MM.1S (cell line): ENCODE data around the gene TECPR2.
A peak's percentile ranks its signal among the peaks of the same experiment; 100 is the strongest.

ENCODE experiments used
- DNase-seq: peaks from one replicate; pipeline ENCODE4 v3.0.0-alpha.2; 2015
- H2AFZ ChIP-seq: fragments of 300-600 bp; sonication (generic); 2 replicates; pipeline ENCODE4 v1.6.0; 2016; ENCODE audit warnings: antibody characterized with exemption, low read length
- H3F3A ChIP-seq: fragments of 300-600 bp; sonication (generic); 2 replicates; pipeline ENCODE4 v1.6.1; 2016; ENCODE audit warnings: mild to moderate bottlenecking, antibody characterized with exemption, low read length, moderate library complexity, mixed read lengths; ENCODE audit not compliant: insufficient read depth
- H3K27ac ChIP-seq: fragments of 300-600 bp; sonication (generic); 2 replicates; pipeline ENCODE4 v1.5.1; 2016; ENCODE audit warnings: mild to moderate bottlenecking, low read length
- H3K27me3 ChIP-seq: fragments of 300-600 bp; sonication (generic); replicated peaks from 2 replicates; pipeline ENCODE4 v1.6.0; 2016; ENCODE audit warnings: low read length; ENCODE audit not compliant: insufficient read depth
- H3K36me3 ChIP-seq: fragments of 300-600 bp; sonication (generic); replicated peaks from 2 replicates; pipeline ENCODE4 v1.6.1; 2016; ENCODE audit warnings: mild to moderate bottlenecking, low read length, mixed read lengths; ENCODE audit not compliant: insufficient read depth
- H3K4me1 ChIP-seq: fragments of 300-600 bp; sonication (generic); 2 replicates; pipeline ENCODE4 v1.6.1; 2016; ENCODE audit warnings: low read length, mixed read lengths
- H3K4me2 ChIP-seq: fragments of 300-600 bp; sonication (generic); 2 replicates; pipeline ENCODE4 v1.6.0; 2016; ENCODE audit warnings: low read depth, low read length
- H3K4me3 ChIP-seq: fragments of 300-600 bp; sonication (generic); 2 replicates; pipeline ENCODE4 v1.5.1; 2016; ENCODE audit warnings: low read length, mixed read lengths
- H3K79me2 ChIP-seq: fragments of 300-600 bp; sonication (generic); 2 replicates; pipeline ENCODE4 v1.6.1; 2016; ENCODE audit warnings: mixed run types, low read length, mixed read lengths
- H3K9ac ChIP-seq: fragments of 300-600 bp; sonication (generic); 2 replicates; pipeline ENCODE4 v1.6.1; 2016; ENCODE audit warnings: low read length, mixed read lengths
- H3K9me2 ChIP-seq: fragments of 300-600 bp; sonication (generic); replicated peaks from 2 replicates; pipeline ENCODE4 v1.6.1; 2016; ENCODE audit warnings: mild to moderate bottlenecking, low read length, mixed read lengths; ENCODE audit not compliant: insufficient read depth
- H3K9me3 ChIP-seq: fragments of 300-600 bp; sonication (generic); replicated peaks from 2 replicates; pipeline ENCODE4 v1.6.1; 2016; ENCODE audit warnings: mild to moderate bottlenecking, low read length, mixed read lengths; ENCODE audit not compliant: insufficient read depth
- H4K20me1 ChIP-seq: fragments of 300-600 bp; sonication (generic); 2 replicates; pipeline ENCODE4 v1.6.1; 2016; ENCODE audit warnings: mild to moderate bottlenecking, low read length, moderate library complexity, mixed read lengths; ENCODE audit not compliant: insufficient read depth
- EZH2 ChIP-seq: fragments of 300-600 bp; sonication (generic); optimal IDR thresholded peaks from 2 replicates; pipeline ENCODE3; 2017; ENCODE audit warnings: low read depth, mild to moderate bottlenecking, antibody characterized with exemption, low read length, mixed read lengths
- EZH2phosphoT487 ChIP-seq: fragments of 300-600 bp; sonication (generic); IDR thresholded peaks from 2 replicates; pipeline ENCODE4 v1.6.1; 2018; ENCODE audit warnings: antibody characterized with exemption, low read length
- TF ChIP-seq, protein P1 (sequence below): fragments of 300-600 bp; sonication (generic); IDR thresholded peaks from 2 replicates; pipeline ENCODE4 v1.5.1; 2016; ENCODE audit warnings: antibody characterized with exemption, low read length, mixed read lengths

TECPR2 gene

DNA sequence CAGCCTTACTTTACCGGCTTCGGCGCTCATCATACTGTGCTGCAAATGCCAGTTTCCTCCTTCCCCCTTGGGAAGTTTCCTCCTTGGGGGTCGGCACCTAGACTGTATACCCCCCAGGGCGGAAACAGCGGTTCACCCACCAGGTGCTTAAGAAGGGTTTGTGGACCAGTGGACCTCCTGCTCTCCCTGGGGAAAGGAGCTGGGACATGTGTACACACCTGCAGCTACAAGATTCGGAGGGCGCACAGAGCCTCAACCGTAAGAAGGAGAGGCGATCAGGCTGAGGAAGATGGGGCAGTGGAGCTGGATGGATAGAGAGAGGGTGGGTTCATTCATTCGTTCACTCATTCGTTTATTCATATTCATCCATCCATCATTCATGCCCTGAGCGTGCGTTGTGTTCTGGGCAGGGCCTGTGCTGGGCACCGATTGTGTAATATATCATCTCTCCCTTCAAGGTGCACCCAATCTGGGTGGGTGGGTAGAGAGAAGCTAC is 43.9 kb upstream of the TECPR2 start:
- Histone ChIP-seq H3K4me3 (peak overlapping the region; percentile 69), H3K27me3 (no peaks in the 10 kb centered on the region), H3F3A (peaks cover 16% of the 10 kb centered on the region), H3K9me2 (no peaks in the 10 kb centered on the region), H4K20me1 (no peaks in the 10 kb centered on the region), H3K27ac (0 out of 2 replicates have a peak overlapping the region, but pooled peaks have one; percentile 25), H3K36me3 (no peaks in the 10 kb centered on the region), H3K9me3 (no peaks in the 10 kb centered on the region), H3K79me2 (peaks cover 4% of the 10 kb centered on the region; the same call in 1 of the 2 replicates), H3K4me2 (peak overlapping the region; percentile 76; the same call in 1 of the 2 replicates), H2AFZ (peak overlapping the region; percentile 86), H3K4me1 (peaks cover 8% of the 10 kb centered on the region; the same call in 1 of the 2 replicates), H3K9ac (peak overlapping the region; percentile 68; the same call in 1 of the 2 replicates)
- no peak for DNase-seq
- TF ChIP-seq EZH2 (no peak), EZH2phosphoT487 (no peak)
- TF ChIP-seq, protein P1, sequence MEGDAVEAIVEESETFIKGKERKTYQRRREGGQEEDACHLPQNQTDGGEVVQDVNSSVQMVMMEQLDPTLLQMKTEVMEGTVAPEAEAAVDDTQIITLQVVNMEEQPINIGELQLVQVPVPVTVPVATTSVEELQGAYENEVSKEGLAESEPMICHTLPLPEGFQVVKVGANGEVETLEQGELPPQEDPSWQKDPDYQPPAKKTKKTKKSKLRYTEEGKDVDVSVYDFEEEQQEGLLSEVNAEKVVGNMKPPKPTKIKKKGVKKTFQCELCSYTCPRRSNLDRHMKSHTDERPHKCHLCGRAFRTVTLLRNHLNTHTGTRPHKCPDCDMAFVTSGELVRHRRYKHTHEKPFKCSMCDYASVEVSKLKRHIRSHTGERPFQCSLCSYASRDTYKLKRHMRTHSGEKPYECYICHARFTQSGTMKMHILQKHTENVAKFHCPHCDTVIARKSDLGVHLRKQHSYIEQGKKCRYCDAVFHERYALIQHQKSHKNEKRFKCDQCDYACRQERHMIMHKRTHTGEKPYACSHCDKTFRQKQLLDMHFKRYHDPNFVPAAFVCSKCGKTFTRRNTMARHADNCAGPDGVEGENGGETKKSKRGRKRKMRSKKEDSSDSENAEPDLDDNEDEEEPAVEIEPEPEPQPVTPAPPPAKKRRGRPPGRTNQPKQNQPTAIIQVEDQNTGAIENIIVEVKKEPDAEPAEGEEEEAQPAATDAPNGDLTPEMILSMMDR: no peak

GRCh38 chr14:102319351-102320032 is 43.2 kb upstream of the TECPR2 start, which contains the start of gene ZNF839:
ZNF839 (plus strand) TSS chr14:102319746; CDS start chr14:102319766, 20 bp downstream.
- Histone ChIP-seq H3F3A (peaks cover 16% of the 10 kb centered on the region), H3K9ac (peak within 1 kb of the TSS; percentile 80), H3K9me2 (no peaks in the 10 kb centered on the region), H3K79me2 (peaks cover 4% of the 10 kb centered on the region; the same call in 1 of the 2 replicates), H3K36me3 (no peaks in the 10 kb centered on the region), H4K20me1 (no peaks in the 10 kb centered on the region), H3K27me3 (no peaks in the 10 kb centered on the region), H3K9me3 (no peaks in the 10 kb centered on the region), H3K27ac (peak within 1 kb of the TSS; percentile 32; the same call in 1 of the 2 replicates), H3K4me3 (peak within 1 kb of the TSS; percentile 76), H3K4me1 (peaks cover 8% of the 10 kb centered on the region; the same call in 1 of the 2 replicates), H3K4me2 (peak within 1 kb of the TSS; percentile 85), H2AFZ (peak within 1 kb of the TSS; percentile 86)
- TF ChIP-seq EZH2 (no peak), EZH2phosphoT487 (no peak)
- TF ChIP-seq, protein P1: no peak
- DNase-seq: peak; percentile 86

DNA sequence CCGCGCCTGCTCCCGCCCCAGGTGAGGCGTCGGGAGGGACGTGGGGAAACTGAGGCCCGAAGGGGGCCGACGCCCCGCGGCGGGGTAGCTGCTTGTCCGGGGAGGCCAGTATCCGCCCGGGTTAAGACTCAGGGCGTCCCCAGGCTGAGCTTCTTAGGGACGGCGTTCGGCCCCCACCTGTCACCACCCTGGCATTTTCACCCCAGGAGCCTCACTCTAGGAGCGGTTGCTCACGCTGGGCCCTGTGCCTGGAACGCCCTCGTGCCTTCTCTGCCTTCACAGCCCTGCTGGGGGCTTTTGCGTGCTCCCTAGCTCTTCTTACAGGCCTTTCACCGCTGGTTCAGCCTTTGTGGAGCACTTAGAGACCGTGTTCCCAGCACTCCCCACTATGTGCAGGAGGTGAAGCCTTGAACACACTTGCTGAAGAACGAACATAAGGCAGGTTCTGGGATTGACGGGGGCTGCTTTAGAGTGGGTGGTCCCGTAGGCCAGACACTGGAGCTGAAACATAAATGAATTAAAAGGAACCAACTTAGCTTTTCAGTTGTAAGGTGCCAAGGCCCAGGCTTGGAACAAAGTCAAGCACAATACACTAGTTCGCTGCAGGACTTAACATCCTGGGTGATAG is 42.6 kb upstream of the TECPR2 start:
- Histone ChIP-seq H3K4me1 (peaks cover 8% of the 10 kb centered on the region; the same call in 1 of the 2 replicates), H3K36me3 (no peaks in the 10 kb centered on the region), H3K4me2 (peak overlapping the region; percentile 85), H3K9me3 (no peaks in the 10 kb centered on the region), H3F3A (peaks cover 16% of the 10 kb centered on the region), H3K9me2 (no peaks in the 10 kb centered on the region), H4K20me1 (no peaks in the 10 kb centered on the region), H3K27me3 (no peaks in the 10 kb centered on the region), H3K9ac (peak overlapping the region; percentile 80), H2AFZ (peak overlapping the region; percentile 48; the same call in 1 of the 2 replicates), H3K4me3 (peak overlapping the region; percentile 76), H3K27ac (peak overlapping the region; percentile 32; the same call in 1 of the 2 replicates), H3K79me2 (peaks cover 4% of the 10 kb centered on the region; the same call in 1 of the 2 replicates)
- TF ChIP-seq EZH2 (no peak), EZH2phosphoT487 (no peak)
- TF ChIP-seq, protein P1: no peak
- DNase-seq: peak; percentile 14
